ENCODE results near the gene SF3B2.

- TF ChIP-seq, protein P1, sequence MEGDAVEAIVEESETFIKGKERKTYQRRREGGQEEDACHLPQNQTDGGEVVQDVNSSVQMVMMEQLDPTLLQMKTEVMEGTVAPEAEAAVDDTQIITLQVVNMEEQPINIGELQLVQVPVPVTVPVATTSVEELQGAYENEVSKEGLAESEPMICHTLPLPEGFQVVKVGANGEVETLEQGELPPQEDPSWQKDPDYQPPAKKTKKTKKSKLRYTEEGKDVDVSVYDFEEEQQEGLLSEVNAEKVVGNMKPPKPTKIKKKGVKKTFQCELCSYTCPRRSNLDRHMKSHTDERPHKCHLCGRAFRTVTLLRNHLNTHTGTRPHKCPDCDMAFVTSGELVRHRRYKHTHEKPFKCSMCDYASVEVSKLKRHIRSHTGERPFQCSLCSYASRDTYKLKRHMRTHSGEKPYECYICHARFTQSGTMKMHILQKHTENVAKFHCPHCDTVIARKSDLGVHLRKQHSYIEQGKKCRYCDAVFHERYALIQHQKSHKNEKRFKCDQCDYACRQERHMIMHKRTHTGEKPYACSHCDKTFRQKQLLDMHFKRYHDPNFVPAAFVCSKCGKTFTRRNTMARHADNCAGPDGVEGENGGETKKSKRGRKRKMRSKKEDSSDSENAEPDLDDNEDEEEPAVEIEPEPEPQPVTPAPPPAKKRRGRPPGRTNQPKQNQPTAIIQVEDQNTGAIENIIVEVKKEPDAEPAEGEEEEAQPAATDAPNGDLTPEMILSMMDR (IDR thresholded peaks at IDR 0.05): peak; percentile 86
- TF ChIP-seq RAD21 (IDR thresholded peaks at IDR 0.05; ENCODE audit: low read length) (peak; percentile 45), ZBTB33 (IDR thresholded peaks at IDR 0.05; ENCODE audit: borderline replicate concordance, low read depth) (no peak), POLR2AphosphoS5 (IDR thresholded peaks at IDR 0.05; ENCODE audit: low read depth, low read length) (no peak), RCOR1 (IDR thresholded peaks at IDR 0.05; ENCODE audit: low read length) (peak; percentile 51; the same call in 1 of the 2 replicates), SMC3 (IDR thresholded peaks at IDR 0.05; ENCODE audit: low read depth, low read length) (peak; percentile 48), JUND (IDR thresholded peaks at IDR 0.05) (no peak), RFX5 (IDR thresholded peaks at IDR 0.05; ENCODE audit: low read length) (no peak), NFIC (IDR thresholded peaks at IDR 0.05; ENCODE audit: borderline replicate concordance) (no peak), FOXJ3 (CRISPR knock-in tag; IDR thresholded peaks at IDR 0.05) (no peak)
- TF ChIP-seq, protein P2, sequence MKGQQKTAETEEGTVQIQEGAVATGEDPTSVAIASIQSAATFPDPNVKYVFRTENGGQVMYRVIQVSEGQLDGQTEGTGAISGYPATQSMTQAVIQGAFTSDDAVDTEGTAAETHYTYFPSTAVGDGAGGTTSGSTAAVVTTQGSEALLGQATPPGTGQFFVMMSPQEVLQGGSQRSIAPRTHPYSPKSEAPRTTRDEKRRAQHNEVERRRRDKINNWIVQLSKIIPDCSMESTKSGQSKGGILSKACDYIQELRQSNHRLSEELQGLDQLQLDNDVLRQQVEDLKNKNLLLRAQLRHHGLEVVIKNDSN (IDR thresholded peaks at IDR 0.05; ENCODE audit: borderline replicate concordance, low read depth): no peak
Measured at GRCh38 chr11:66045177-66045639, 7.0 kb upstream of the SF3B2 start.

Measured in SK-N-SH (cell line).